Stimulated activated CD4-positive, alpha-beta T cell treated with anti-CD3 and anti-CD28 coated beads, Interleukin-15, amount 100 ng/mL, for 24 hours (primary cell): ENCODE results near the gene ELOVL6.

ENCODE experiments used
- DNase-seq: peaks from one replicate; pipeline ENCODE4 v3.0.0-alpha.2; 2020

The ELOVL6 gene

GRCh38 chr4:110019153-110019552 lies 179.3 kb downstream of the ELOVL6 start:
- no peak for DNase-seq

GRCh38 chr4:110014233-110014632 lies 184.2 kb downstream of the ELOVL6 start:
- no peak for DNase-seq

GRCh38 chr4:110012917-110013316 lies 185.5 kb downstream of the ELOVL6 start:
- DNase-seq, result no peak

- no peak for DNase-seq
Observed at GRCh38 chr4:110010797-110011196, 187.6 kb downstream of the ELOVL6 start.

GRCh38 chr4:110009550-110009949 lies 188.9 kb downstream of the ELOVL6 start:
- no peak for DNase-seq

- no peak for DNase-seq
Observed at GRCh38 chr4:110008540-110008939, 189.9 kb downstream of the ELOVL6 start.

- no peak for DNase-seq
Observed at GRCh38 chr4:110007217-110007616, 191.2 kb downstream of the ELOVL6 start.

- DNase-seq, result no peak
Observed at GRCh38 chr4:110005461-110006056, 192.9 kb downstream of the ELOVL6 start.

- no peak for DNase-seq
Observed at GRCh38 chr4:110004556-110004955, 193.9 kb downstream of the ELOVL6 start.

GRCh38 chr4:110003401-110004187 lies 194.8 kb downstream of the ELOVL6 start:
- DNase-seq, result peak; percentile 14

- no peak for DNase-seq
Observed at GRCh38 chr4:110002326-110002725, 196.1 kb downstream of the ELOVL6 start.

- DNase-seq, result no peak
Observed at GRCh38 chr4:109999585-109999912, 198.9 kb downstream of the ELOVL6 start.

GRCh38 chr4:109998867-109999584 lies 199.4 kb downstream of the ELOVL6 start:
- no peak for DNase-seq

- DNase-seq, result no peak
Observed at GRCh38 chr4:109996526-109996925, 201.9 kb downstream of the ELOVL6 start.
